Epithelial cell of proximal tubule (primary cell): Measurements from ENCODE around the gene TNFAIP8L2. TPM values are rescaled to one million over a fixed set of nuclear protein-coding genes. Genes with fewer than 3 reads are reported as not detected.

Source experiments
- DNase-seq: peaks from one replicate; pipeline ENCODE4 v3.0.0-alpha.2; 2011; ENCODE audit warnings: low read depth
- H3K4me3 ChIP-seq: 2 replicates; pipeline ENCODE4 v1.5.1; 2011; ENCODE audit warnings: low read depth, mild to moderate bottlenecking, low read length
- total RNA-seq: library from RNA; depleted of rRNA; stranded (reverse); fragments of >200 nt; gene quantifications from 2 replicates; pipeline ENCODE4 v1.2.3, GENCODE V29; 2015
- TF ChIP-seq, protein P1 (sequence below): conservative IDR thresholded peaks from 2 replicates; pipeline ENCODE4 v1.5.1; 2012; ENCODE audit warnings: low read depth, mild to moderate bottlenecking, low read length

The TNFAIP8L2 gene
- total RNA-seq, 1 donor from 2014 or later, result not detected

DNA sequence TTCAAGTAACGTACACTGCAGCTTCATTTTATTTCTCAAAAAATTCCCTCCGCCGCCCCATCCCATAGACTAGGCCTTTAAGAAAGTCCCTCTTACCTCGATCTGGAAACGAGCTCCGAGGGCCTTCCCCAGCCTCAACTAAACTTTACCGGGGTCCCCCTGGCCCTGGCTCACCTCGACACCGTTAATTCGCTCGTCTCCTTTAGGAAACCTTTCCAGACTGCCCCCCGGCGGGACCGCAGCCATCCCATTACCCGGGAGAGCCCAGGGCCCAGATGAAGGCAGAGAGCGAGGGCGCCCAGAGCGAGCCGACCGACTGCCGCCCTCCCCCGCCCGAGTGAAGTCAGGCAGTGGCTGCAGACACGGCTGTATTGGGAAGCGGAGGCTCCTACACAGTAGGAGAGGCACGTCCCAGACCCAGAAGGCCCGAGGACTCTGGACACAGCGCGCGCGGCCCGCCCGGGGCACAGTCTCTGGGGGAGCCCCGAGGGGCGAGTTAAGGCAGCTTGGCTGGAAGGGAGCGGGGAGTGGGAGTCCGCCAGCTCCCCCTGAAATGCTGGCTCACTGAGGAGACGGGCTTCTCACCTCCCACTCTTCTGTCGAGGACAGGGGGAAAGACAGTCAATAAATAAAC, 24.6 kb upstream of the TNFAIP8L2 start:
- TF ChIP-seq, protein P1, sequence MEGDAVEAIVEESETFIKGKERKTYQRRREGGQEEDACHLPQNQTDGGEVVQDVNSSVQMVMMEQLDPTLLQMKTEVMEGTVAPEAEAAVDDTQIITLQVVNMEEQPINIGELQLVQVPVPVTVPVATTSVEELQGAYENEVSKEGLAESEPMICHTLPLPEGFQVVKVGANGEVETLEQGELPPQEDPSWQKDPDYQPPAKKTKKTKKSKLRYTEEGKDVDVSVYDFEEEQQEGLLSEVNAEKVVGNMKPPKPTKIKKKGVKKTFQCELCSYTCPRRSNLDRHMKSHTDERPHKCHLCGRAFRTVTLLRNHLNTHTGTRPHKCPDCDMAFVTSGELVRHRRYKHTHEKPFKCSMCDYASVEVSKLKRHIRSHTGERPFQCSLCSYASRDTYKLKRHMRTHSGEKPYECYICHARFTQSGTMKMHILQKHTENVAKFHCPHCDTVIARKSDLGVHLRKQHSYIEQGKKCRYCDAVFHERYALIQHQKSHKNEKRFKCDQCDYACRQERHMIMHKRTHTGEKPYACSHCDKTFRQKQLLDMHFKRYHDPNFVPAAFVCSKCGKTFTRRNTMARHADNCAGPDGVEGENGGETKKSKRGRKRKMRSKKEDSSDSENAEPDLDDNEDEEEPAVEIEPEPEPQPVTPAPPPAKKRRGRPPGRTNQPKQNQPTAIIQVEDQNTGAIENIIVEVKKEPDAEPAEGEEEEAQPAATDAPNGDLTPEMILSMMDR, result no peak

DNA sequence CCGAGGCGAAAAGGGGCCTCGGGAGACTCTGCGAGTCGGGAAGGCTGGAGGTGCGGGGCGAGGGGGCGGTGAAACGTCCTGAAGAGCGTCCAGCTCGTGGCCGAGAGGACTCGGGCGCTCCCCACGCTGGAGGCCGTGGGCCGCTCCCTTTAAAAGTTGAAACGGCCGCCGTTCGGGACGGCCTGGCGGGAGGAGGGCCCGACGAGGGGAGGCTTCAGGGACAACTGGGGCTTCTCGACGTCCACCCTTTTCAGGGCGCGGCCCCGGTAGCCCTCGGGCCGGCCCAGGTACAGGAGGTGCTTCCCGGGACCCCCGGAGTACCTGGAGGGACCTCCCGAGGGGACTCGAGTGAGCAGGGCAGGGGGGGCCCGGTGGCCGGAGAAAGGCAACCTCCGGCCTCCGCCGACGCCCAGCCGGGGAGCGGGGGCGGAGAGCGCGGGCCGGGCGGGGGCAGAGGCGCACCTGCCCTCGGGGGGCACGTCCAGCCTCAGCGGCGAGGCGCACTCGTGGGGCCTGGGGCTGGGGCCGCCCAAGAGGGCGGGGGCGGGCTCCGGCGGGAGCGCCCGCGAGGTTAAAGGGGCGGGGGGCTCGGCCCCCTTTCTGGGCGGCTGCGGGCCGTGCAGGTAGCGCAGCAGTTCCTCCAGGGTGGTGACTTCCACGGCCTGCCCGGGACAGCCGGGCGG, 24.0 kb upstream of the TNFAIP8L2 start:
- H3K4me3 ChIP-seq, result no peak overlapping the region
- no peak for DNase-seq
- TF ChIP-seq, protein P1, result no peak

More for the DNA sequence above, 24.6 kb upstream of the TNFAIP8L2 start:
- peak overlapping the region; percentile 37 for H3K4me3 ChIP-seq
- DNase-seq, result no peak

DNA sequence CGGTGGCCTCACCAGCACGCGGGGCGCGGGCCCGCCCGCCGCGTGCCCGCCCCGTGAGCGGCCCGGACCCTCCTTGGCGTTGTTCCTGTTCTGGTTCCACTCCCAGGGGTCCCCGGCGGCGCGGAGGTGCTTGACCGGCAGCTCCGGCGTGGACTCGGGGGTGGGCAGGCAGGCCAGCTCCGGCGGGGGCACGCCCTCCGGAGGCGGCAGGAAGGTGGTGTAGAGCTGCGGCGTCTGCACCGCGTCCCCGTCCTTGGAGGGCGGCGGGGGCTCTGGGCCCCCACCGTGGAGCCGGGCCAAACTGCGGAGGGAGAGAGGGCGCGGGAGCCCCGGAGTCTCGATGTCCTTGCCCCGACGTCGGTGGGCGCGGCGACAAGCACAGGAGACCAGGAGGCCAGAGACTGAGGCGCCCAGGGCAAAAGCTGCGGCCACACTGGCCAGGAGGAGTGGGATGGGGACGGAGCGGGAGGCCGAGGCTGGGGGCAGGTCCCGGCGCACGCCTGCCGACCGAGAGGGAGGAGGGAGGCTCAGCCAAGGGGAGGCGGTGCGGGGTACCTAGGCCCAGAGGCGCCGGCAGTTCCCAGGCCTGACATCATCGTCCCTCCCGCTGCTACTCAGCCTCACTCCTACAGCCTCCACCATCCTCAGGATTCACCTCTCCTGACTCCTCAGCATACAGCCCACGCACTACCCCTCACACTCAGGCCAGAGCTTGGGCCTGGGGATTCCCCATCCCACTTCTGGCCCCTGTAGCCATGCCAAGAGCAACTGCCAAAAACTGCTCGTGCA, 23.2 kb upstream of the TNFAIP8L2 start:
- no peak overlapping the region for H3K4me3 ChIP-seq
- DNase-seq, result no peak
- TF ChIP-seq, protein P1, result no peak

DNA sequence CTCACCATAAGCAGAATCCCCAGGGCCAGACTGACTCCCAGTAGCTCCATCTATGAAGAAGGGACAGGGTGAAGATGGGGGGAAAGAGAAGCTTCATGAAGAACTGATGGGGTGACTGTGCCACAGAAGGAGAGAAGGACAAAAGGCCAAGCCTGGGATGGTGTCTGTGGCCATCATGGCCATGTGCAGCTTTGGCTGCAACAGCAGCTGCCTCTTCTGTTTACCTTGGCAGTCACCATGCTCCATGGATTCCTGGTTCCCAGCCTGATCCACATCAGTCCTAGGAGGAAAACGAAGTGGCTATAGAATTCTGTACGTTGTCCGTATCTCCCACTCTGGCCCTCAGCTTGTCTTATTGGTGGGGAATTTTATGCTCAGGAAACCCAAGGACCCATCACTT, 22.1 kb upstream of the TNFAIP8L2 start:
- TF ChIP-seq, protein P1, result no peak
- DNase-seq, result no peak
- no peak overlapping the region for H3K4me3 ChIP-seq

DNA sequence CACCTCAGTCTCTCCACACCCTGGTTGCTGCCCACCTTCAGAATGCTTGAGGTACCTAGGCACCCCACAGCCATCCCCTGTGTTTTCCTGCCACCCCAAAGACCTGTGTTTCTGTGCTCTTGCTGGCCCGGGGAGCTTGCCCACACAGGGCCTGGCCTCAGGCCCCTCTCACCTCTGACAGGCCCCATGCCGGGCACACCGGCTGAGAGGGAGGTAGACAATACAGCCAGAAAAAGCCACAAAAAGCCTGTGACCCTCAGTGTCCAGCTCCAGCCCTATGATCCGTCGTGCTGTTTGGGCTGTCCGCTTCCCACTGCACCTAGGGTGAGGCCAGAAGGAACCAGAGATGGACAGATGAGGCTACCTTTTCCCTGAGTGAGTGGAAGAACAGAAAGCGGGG, 21.5 kb upstream of the TNFAIP8L2 start:
- DNase-seq, result no peak
- TF ChIP-seq, protein P1, result no peak
- no peak overlapping the region for H3K4me3 ChIP-seq

DNA sequence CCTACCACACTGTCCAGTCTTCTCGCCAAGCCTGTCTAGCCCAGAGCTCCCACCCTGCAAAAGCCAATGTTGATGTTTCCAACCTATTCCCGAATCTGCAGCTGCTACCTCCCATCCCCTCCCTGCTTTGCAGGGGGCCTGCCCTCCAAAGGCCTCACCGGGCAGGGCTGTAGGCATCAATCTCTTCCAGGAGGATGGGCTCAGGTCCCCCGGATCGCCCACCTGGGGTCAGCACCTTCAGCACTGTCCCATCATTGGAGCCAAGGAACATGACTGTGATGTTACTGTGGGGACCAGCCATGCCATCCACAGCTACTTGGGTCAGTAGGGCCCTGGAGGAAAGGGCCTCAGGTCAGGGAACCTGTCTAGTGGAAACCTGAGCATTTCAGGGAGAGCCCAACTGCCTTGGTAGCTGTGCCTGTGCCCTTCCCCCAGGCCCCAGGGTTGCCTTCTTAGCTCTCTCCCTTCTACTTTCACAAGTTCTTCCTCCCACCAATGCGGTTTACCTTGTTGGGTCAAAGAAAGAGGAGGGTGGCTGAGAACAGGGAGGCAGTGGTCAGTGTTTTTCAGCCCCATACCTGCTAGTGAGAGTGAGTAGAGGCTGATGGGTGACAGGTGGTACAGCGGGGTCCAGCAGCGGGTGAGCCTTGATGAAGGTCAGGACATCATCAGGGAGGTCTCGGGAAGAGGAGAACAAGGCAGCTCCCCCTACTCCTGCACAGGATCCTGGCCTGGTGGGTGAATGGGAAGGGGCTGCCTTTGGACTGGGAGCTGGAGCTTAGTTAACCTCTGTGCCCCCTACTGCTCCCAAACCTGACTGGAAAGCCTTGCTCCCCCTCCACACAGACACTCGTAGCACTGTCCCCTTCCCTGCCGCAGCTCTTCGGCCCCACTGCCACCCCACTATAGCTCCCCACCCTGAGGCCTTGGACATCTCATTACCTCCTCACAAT, 20.7 kb upstream of the TNFAIP8L2 start:
- H3K4me3 ChIP-seq, result no peak overlapping the region
- TF ChIP-seq, protein P1, result no peak
- no peak for DNase-seq
